SHP77 treated with DMSO at 0.1 percent for 48 hours (cell line): ENCODE data around the gene CCDC107.

Source experiments
- DNase-seq: peaks from one replicate; lab custom pipeline; 2025; lab: John Stamatoyannopoulos, UW

Gene CCDC107

GRCh38 chr9:35683323-35683722, 25.2 kb downstream of the CCDC107 start:
- no peak for DNase-seq

- DNase-seq: no peak
Observed at GRCh38 chr9:35684921-35685320, 26.8 kb downstream of the CCDC107 start.

GRCh38 chr9:35685506-35685905, 27.4 kb downstream of the CCDC107 start:
- DNase-seq: no peak

GRCh38 chr9:35686222-35687203, 28.4 kb downstream of the CCDC107 start:
- no peak for DNase-seq

GRCh38 chr9:35687306-35687705, 29.2 kb downstream of the CCDC107 start:
- no peak for DNase-seq

- DNase-seq: no peak
Observed at GRCh38 chr9:35687972-35688557, 30.0 kb downstream of the CCDC107 start.

GRCh38 chr9:35688558-35689541, 30.8 kb downstream of the CCDC107 start:
- DNase-seq: no peak

GRCh38 chr9:35689542-35690293, 31.6 kb downstream of the CCDC107 start, which contains the start of gene TPM2:
Gene TPM2 (minus strand): TSS chr9:35689925. CDS start chr9:35689817, 108 bp downstream.
- no peak for DNase-seq

- no peak for DNase-seq
Observed at GRCh38 chr9:35690294-35690613, 32.2 kb downstream of the CCDC107 start.

GRCh38 chr9:35690614-35691333, 32.7 kb downstream of the CCDC107 start:
- no peak for DNase-seq

- no peak for DNase-seq
Observed at GRCh38 chr9:35691334-35691650, 33.2 kb downstream of the CCDC107 start.

- DNase-seq: no peak
Observed at GRCh38 chr9:35691757-35692301, 33.7 kb downstream of the CCDC107 start.

GRCh38 chr9:35695943-35696401, 37.9 kb downstream of the CCDC107 start:
- no peak for DNase-seq

- DNase-seq: no peak
Observed at GRCh38 chr9:35696520-35697215, 38.6 kb downstream of the CCDC107 start.

GRCh38 chr9:35697486-35697885, 39.4 kb downstream of the CCDC107 start:
- DNase-seq: no peak

GRCh38 chr9:35698231-35698630, 40.1 kb downstream of the CCDC107 start:
- DNase-seq: no peak

GRCh38 chr9:35700031-35700430, 41.9 kb downstream of the CCDC107 start:
- no peak for DNase-seq

GRCh38 chr9:35700942-35701341, 42.9 kb downstream of the CCDC107 start:
- no peak for DNase-seq

- DNase-seq: no peak
Observed at GRCh38 chr9:35702696-35703095, 44.6 kb downstream of the CCDC107 start.
